Tibial artery (tissue), 4 donors: Measurements from ENCODE around the gene RAB11FIP3.
"Not testable (repeated sequence)": the region's sequence is repeated elsewhere in the genome, so short reads cannot be mapped to it uniquely, and the experiment has no call there.

Source experiments
- DNase-seq, 2 donors: peaks; one replicate each; pipeline ENCODE4 v3.0.0-alpha.2; 2019
- H3K27ac ChIP-seq, 2 donors: fragments of 200-600 bp; sonication (generic) in 1 of 2; 1 replicate in 1 of 2; 2 replicates in 1 of 2; pipeline ENCODE4 v1.5.1; 2018 to 2019; ENCODE audit warnings: mild to moderate bottlenecking in 1 of 2
- H3K27me3 ChIP-seq, 2 donors: fragments of 200-600 bp; sonication (generic) in 1 of 2; one replicate each; pipeline versions ENCODE4 v1.5.1 to v1.6.0; 2016 to 2019
- H3K36me3 ChIP-seq, 3 donors: fragments of 200-600 bp; sonication (generic) in 2 of 3; one replicate each; pipeline ENCODE4 v1.5.1; 2016 to 2019; ENCODE audit warnings: mild to moderate bottlenecking in 2 of 3
- H3K4me1 ChIP-seq, 4 donors: fragments of 200-600 bp; sonication (generic) in 2 of 4; 1 replicate in 3 of 4; 2 replicates in 1 of 4; pipeline ENCODE4 v1.5.1; 2016 to 2019
- H3K4me3 ChIP-seq, 2 donors: fragments of 200-600 bp; sonication (generic) in 1 of 2; 1 replicate in 1 of 2; 2 replicates in 1 of 2; pipeline ENCODE4 v1.5.1; 2018 to 2019; ENCODE audit warnings: mild to moderate bottlenecking in 2 of 2
- H3K9me3 ChIP-seq, 3 donors: fragments of 200-600 bp; sonication (generic) in 1 of 3; one replicate each; pipeline ENCODE4 v1.5.1; 2016 to 2019
- intact Hi-C: fragments of 100-400 bp; cut with DNase I; formaldehyde crosslinking; loops from one replicate; pipeline ENCODE4 v1.15.0; 2023; ENCODE audit warnings: low total_unique reads
- TF ChIP-seq, protein P1 (sequence below), 2 experiments: fragments of 200-600 bp in 1 of 2; fragments of 450-650 bp in 1 of 2; IDR thresholded peaks; one replicate each; pipeline ENCODE4 v1.5.1; 2017 to 2019; ENCODE audit warnings: antibody characterized with exemption in 2 of 2, mild to moderate bottlenecking in 1 of 2, moderate library complexity in 1 of 2

The RAB11FIP3 gene

DNA sequence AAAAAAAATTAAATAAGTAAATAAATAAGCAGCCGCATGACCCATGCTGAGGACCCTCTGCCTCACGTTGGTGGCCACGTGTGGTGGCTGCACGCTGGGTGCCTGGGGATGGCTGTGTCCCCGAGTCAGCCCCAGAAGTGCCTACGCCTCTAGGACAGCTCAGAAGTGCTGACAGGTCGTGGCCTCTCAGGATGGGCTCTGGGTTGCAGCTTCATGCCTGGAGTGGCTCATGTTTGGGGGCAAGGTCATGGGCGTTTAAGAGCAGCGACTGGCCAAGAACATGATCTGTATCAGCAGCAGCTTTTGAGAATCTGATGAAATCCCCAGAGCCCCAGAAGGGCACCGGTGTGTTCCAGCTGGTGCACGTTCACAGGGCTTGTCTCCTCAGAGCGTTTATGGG is 75.3 kb downstream of the RAB11FIP3 start:
- TF ChIP-seq, protein P1, sequence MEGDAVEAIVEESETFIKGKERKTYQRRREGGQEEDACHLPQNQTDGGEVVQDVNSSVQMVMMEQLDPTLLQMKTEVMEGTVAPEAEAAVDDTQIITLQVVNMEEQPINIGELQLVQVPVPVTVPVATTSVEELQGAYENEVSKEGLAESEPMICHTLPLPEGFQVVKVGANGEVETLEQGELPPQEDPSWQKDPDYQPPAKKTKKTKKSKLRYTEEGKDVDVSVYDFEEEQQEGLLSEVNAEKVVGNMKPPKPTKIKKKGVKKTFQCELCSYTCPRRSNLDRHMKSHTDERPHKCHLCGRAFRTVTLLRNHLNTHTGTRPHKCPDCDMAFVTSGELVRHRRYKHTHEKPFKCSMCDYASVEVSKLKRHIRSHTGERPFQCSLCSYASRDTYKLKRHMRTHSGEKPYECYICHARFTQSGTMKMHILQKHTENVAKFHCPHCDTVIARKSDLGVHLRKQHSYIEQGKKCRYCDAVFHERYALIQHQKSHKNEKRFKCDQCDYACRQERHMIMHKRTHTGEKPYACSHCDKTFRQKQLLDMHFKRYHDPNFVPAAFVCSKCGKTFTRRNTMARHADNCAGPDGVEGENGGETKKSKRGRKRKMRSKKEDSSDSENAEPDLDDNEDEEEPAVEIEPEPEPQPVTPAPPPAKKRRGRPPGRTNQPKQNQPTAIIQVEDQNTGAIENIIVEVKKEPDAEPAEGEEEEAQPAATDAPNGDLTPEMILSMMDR (IDR thresholded peaks at IDR 0.05) = no peak
- DNase-seq = no peak
- intact Hi-C loops = no loop called here
- peaks cover 7 to 53% (median 9%) of the 10 kb centered on the region in 3 donors for H3K36me3 ChIP-seq
- H3K4me3 ChIP-seq = no peak overlapping the region
- no peaks in the 10 kb centered on the region for H3K27me3 ChIP-seq
- H3K9me3 ChIP-seq = no peaks in the 10 kb centered on the region
- H3K27ac ChIP-seq = no peak overlapping the region
- no peaks in the 10 kb centered on the region for H3K4me1 ChIP-seq

DNA sequence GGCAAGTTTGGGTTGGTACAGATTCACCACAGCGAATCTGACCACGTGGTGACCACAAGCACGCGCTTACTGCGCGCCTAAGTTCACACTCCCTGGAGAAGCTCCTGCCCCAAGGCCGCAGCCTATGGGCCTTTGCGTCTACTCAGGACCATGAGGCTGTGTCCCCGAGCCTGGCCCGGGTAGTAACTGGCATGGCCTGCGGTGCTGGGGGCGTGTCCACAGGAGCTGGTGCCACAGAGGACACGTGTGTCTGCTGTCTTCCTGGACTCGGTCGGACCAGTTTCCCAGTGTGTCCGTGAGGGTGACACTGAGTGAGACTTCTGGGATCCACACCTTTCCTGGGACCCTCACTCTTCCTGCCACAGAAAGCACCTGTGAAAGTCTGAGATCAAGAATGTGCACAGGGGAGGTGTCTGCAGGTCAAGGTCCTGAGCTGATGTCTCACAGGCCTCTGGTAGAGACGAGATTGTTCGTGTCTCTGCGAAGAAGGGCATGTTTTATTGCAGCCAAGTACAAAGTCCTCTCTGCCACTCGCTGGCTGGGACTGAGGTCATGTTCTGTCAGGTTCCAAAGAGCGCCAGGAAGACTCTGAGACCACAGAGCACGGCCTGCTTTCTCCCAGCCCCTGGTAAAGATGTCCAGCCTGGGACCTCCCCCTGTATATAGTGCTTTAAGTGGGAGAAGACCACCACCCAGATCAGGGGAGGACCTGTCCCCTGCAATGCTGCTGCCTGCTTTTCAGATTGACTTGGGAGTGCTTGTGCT is 76.9 kb downstream of the RAB11FIP3 start:
- Histone ChIP-seq H3K4me3 (no peak overlapping the region), H3K27ac (no peak overlapping the region)

DNA sequence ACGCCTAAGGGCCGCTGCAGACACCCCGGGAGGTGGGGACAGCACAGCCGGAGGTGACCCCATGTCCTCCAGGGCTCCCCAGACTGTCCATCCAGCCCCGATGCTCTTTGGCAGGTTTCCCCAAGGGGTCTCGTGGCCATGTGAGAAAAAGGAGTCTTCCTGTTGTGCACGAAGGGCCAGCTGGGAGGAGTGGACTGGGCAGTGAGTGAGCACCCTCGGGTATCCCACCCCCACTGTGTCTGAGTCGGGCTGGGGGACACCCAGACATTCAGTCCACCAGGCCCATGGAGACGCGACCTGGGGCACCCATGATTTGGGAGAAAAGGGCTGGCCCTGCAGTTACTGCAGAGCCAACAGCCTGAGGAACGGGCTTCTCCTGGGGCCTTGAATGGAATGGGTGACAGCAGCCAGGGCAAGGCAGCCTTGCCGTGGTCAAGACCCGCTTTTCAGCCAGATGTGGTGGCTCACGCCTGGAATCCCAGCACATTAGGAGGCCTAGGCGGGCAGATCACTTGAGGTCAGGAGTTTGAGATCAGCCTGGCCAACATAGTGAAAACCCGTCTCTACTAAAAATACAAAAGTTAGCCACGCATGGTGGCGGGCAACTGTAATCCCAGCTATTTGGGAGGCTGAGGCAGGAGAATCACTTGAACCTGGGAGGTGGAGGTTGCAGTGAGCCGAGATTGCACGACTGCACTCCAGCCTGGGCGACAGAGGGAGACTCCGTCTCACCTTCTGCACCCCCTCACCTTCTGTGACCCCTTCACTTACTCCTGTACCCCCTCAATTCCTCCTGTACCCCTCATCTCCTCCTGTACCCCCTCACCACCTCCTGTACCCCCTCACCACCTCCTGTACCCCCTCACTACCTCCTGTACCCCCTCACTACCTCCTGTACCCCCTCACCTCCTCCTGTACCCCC is 78.0 kb downstream of the RAB11FIP3 start:
- TF ChIP-seq, protein P1 (IDR thresholded peaks at IDR 0.05) = no peak

More for the DNA sequence above, 76.9 kb downstream of the RAB11FIP3 start:
- Histone ChIP-seq H3K9me3 (no peaks in the 10 kb centered on the region), H3K4me1 (no peaks in the 10 kb centered on the region), H3K27me3 (no peaks in the 10 kb centered on the region), H3K36me3 (peaks cover 13 to 54% (median 14%) of the 10 kb centered on the region in 3 donors)
- TF ChIP-seq, protein P1 (IDR thresholded peaks at IDR 0.05) = no peak
- intact Hi-C loops = no loop called here
- no peak for DNase-seq

DNA sequence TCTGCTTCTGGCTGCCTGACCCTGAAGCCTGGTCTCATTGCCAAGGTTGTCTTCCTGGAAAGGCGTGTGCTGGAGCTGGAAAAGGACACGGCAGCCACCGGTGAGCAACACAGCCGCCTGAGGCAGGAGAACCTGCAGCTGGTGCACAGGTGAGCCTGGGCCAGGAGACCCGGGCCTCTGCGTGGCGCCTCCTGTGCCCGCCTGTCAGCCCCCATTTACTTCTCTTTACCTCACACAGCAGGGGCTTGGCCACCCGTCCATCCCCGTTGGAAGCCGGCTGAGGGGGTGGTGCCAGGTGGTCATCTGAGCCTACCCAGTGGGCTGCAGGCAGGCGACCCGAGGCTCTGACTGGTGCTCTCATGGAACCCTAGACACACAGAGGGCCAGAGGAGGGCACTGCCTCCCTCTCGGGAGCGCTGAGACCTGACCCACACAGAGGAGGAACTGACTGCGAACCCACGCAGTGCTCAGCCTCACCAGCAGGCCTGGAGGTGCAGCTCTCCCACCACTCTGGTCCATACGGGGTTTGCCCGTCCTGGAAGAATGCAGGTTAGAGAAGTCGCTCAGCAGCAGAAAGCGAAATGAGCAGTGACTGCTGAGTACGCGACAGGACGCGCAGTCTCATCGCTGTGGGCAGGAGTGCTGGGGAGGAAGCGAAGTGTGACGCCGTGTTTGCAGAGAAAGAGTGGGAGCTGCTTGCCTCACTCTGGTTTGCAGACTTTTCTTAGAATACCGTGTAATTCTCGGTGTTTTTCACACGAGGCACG is 80.2 kb downstream of the RAB11FIP3 start:
- no peak overlapping the region for H3K4me3 ChIP-seq
- H3K4me1 ChIP-seq = no peaks in the 10 kb centered on the region
- H3K27me3 ChIP-seq = no peaks in the 10 kb centered on the region
- TF ChIP-seq, protein P1 (IDR thresholded peaks at IDR 0.05) = no peak
- DNase-seq = no peak
- no peaks in the 10 kb centered on the region for H3K9me3 ChIP-seq
- intact Hi-C loops = no loop called here
- H3K27ac ChIP-seq = no peak overlapping the region
- H3K36me3 ChIP-seq = peaks cover 10 to 47% (median 26%) of the 10 kb centered on the region in 3 donors

More for the DNA sequence above, 78.0 kb downstream of the RAB11FIP3 start:
- no peak for DNase-seq
- H3K9me3 ChIP-seq = no peaks in the 10 kb centered on the region
- intact Hi-C loops = no loop called here
- H3K36me3 ChIP-seq = peaks cover 13 to 48% (median 14%) of the 10 kb centered on the region in 3 donors
- no peak overlapping the region for H3K27ac ChIP-seq
- no peaks in the 10 kb centered on the region for H3K4me1 ChIP-seq
- H3K27me3 ChIP-seq = no peaks in the 10 kb centered on the region
- H3K4me3 ChIP-seq = no peak overlapping the region

DNA sequence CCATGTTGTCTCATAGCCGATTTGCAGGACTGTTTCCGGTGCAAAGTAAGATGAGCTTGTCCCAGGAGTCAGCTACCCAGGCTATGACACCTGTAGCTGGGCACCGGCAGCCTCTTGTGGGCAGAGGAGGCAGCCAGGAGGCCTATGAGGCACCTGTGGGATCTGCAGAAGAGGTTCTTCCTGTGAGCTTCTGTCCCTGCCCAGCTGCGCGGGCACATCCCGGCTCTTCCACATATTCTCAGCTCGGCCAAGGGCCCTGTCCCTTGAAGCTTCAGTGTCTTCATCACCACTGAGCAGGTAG is 80.7 kb downstream of the RAB11FIP3 start:
- Histone ChIP-seq H3K9me3 (no peaks in the 10 kb centered on the region), H3K4me1 (no peaks in the 10 kb centered on the region), H3K4me3 (no peak overlapping the region), H3K36me3 (peaks cover 10 to 53% (median 28%) of the 10 kb centered on the region in 3 donors), H3K27me3 (no peaks in the 10 kb centered on the region), H3K27ac (no peak overlapping the region)
- TF ChIP-seq, protein P1 (IDR thresholded peaks at IDR 0.05) = no peak
- intact Hi-C loops = no loop called here
- DNase-seq = no peak

DNA sequence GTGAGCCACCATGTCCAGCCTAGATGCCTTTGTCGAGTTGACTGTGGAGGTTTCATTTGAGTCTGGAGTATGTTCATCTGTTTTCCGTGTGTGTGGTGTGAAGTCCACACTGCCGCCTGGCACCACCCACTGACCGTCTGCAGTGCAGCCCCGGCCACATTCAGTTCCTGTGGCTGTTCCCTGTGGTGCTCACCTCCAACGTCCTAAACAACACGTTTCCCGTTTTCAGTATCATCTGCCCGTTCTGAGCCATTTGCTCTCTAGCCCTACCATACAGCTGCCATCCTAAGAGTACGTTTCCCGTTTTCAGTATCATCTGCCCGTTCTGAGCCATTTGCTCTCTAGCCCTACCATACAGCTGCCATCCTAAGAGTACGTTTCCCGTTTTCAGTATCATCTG is 82.1 kb downstream of the RAB11FIP3 start:
- peaks cover 10 to 62% (median 36%) of the 10 kb centered on the region in 3 donors for H3K36me3 ChIP-seq
- H3K9me3 ChIP-seq, H3K27me3 ChIP-seq, intact Hi-C loops, H3K4me1 ChIP-seq, H3K27ac ChIP-seq, H3K4me3 ChIP-seq, DNase-seq: not testable (repeated sequence)
